Endometrium (tissue), 2 donors: ENCODE results near the gene PSMB3.
"Not testable (repeated sequence)": the region's sequence is repeated elsewhere in the genome, so short reads cannot be mapped to it uniquely, and the experiment has no call there.

Source experiments
- FAIRE-seq: peaks from 2 replicates; lab custom pipeline; 2012; peaks lifted over from hg19 to GRCh38; lab: Jason Lieb, UNC
- donor health status: control.
- donor health status: control.

PSMB3 gene

DNA sequence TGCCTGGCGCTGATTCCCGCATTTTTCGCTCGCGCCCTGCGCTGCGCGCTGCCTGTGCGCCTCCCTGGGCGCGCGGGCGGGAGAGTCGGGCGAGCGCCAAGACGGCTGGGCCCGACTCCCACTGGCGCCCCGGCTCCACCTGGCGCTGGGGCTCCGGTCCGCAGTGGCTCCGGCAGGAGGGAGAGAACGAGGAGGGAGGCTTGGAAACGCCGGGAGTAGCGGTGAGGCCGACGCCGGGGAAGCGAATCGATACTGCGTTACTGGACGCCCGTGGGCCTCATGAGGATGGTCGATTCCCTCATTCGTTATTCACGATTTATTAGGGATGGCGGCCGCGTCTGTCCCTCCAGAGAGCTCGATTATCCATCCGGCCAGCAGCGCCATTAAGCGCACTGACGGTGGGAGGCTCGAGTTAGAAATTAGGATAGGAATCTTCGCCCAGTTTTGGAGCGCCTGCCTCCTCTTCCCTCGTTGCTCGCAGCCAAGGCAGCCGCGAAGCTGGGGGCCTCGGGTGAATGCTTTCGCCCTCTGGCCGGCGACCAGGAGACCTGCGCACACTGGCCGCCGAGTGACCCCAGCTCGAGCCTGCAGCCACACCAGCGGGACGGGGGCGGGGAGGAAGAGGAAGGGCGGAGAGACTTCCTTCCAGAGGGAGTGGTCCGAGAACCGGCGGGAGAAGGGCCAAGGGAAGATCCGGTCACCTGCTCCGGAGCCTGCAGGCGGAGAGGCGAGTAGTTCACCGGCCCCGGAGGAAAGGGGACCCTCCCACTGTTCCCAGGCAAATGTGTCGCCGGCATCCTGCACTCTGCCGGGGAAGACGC lies 3.1 kb upstream of the PSMB3 start:
- no peak for FAIRE-seq

GRCh38 chr17:38750044-38750311 lies 2.6 kb upstream of the PSMB3 start:
- FAIRE-seq: no peak

DNA sequence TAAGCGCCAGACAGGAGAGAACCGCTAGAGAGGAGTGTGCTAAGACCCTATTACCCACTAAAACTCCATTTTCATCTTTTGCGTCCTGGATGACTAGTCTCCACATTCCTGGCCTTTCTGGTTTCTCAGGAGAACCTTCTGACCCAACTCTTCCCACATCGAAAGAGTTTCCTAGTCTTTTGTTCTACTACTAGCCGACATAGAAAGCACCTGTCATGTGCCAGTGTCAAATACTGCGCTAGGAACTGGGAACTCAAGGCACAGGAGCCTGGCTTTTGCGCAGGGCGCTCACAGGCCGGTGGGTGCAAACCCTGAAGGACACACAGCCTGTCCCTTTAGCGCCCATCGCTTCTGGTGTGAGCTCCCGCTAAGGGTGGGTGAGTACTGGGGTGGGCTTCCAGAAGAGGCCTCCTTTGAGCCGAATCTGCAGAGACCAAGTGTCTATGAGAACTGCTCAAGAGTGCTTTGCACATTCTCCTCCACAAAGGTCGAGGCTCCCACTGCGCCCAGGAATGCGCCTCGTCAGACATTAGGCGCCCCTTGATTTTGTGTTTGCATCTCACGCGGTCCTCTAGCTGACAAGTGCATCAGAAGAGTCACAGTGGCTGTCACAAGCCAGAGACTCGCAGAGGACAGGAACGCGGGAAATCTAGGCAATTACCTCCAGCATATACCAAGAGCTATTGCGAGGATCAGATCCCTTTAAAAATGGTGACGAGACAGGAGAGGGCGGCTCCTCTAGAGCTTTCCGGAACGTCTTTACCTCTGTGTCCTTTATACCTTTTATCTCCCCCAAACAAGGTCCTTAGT lies 2.0 kb upstream of the PSMB3 start:
- no peak for FAIRE-seq

GRCh38 chr17:38751144-38751807 lies 1.3 kb upstream of the PSMB3 start:
- no peak for FAIRE-seq

GRCh38 chr17:38751808-38752307 lies 683 bp upstream of the PSMB3 start:
- FAIRE-seq: no peak

GRCh38 chr17:38753071-38753506 lies 548 bp downstream of the PSMB3 start:
- FAIRE-seq: no peak

- FAIRE-seq: no peak
These were observed 9.1 kb downstream of the PSMB3 start for GRCh38 chr17:38761612-38762011.

GRCh38 chr17:38762231-38762630 lies 9.7 kb downstream of the PSMB3 start:
- no peak for FAIRE-seq

- FAIRE-seq: no peak
These were observed 13.8 kb downstream of the PSMB3 start for GRCh38 chr17:38766341-38766740.

DNA sequence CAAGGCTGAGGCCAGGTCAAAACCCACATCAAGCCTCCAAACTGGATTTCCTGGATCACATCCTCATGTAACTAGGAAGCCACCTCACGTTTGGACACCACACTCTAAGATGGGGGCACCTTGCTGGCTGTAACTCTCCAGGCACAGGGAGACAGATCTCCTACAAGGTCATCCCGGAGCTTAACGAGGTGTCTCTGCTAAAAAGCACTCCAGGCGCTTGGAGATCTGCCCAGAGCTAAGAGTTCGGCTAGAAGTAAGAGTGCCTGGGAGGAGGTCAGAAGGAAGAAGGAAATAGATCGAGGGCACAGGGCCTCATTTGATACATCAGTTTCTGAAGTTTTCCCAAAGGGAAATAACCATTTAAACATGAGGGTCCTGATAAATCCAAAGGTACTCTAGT lies 15.9 kb downstream of the PSMB3 start:
- FAIRE-seq: no peak

GRCh38 chr17:38773258-38773657 lies 20.7 kb downstream of the PSMB3 start:
- no peak for FAIRE-seq

DNA sequence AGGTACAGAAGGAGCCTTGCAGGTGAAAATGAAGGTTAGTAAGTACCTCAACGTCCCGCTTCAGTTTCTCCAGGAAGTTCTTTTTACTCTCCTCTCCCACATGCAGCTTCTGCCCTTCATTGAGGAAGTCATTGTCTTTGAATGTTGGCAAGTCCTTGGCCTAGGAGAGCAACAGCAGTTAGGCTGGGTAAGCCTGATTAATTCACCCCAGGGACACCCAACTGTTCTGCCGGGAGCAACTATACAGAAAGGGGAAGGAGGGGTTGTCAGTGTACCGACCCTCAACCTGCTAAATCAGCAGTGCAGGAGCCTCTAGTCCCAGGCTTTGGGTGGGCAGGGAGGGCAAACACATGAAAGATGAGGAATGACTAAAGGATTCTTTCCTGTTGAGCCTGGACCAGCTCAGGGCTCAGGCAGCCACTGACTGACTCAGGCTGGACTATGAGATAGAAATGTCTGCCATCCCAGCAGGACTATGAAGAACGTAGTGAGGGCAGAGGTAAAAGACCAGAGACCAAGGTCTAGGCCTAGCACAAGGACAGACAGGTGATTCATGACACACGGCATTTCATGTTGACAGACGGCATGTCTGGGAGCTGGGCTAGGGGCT lies 25.2 kb downstream of the PSMB3 start:
- FAIRE-seq: no peak

DNA sequence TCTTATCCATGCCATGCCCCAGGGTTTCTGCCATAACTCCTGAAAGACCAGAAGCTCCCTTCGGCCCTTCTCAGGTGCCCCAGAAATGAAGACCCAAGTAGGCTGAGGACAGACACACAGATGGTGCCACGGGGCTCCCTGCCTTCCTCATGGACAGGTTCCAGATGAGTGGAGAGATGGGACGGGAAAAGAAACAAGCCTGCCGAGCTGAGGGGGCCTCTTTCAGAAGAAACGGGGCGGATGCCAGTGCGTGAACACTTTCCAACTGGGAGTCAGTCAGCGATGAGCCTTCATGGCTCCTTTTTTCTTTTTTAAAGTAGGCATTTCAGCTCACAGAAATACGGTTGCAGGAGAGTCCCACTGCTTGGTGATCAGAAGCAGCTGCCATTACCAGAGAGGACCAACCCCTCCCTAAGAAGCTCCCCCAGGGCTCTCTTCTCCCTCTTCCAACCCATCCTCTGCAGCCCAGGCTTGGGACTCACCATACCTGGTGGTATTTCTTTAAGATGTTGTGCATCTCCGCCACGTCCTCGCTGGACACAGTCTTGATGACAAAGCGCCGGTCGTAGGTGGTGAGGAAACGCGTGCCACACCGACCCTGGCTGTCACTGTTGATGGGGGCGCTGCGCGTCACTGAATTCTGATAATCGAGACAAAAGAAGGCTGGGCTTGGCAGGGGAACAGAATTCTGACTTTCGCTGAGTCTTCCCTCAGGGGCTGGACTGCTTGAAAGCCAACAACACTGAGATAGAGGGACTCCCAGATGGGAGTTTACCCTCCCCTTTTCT lies 27.6 kb downstream of the PSMB3 start:
- no peak for FAIRE-seq

- no peak for FAIRE-seq
These were observed 30.7 kb downstream of the PSMB3 start for GRCh38 chr17:38783227-38783626.

DNA sequence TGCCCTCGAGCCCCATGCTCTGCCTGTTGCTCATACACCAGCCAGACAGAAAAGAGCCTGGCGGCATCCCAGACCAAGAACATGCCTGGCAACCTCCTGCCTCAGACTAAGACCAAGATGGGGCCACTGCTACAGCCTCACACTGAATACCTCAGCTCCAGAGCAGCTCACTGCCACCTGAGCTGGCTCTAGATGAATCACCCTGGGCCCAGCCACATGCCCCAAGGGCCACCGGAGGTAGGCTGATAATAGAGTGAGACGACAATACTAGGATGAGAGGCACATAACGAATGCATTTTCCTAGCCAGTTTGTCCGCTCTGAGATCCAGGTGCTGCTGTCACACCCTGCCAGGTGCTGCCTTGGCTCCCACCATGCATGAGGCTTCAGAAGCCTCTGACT lies 33.8 kb downstream of the PSMB3 start:
- no peak for FAIRE-seq

DNA sequence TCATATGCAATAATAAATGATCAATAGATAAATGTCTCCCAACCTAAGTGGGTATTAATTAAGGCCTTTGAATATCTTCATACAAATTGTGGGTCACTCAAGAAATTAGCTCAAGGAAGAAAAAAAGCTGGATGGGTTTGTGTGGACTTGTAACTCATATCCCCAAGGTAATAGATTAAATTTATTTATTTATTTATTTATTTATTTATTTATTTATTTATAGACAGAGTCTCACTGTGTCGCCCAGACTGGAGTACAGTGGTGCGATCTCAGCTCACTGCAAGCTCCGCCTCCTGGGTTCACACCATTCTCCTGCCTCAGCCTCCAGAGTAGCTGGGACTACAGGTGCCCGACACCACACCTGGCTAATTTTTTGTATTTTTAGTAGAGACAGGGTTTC lies 35.5 kb downstream of the PSMB3 start:
- not testable (repeated sequence) for FAIRE-seq

- FAIRE-seq: no peak
These were observed 36.6 kb downstream of the PSMB3 start for GRCh38 chr17:38789185-38789584.

- FAIRE-seq: not testable (repeated sequence)
These were observed 37.7 kb downstream of the PSMB3 start for GRCh38 chr17:38790148-38790707.

DNA sequence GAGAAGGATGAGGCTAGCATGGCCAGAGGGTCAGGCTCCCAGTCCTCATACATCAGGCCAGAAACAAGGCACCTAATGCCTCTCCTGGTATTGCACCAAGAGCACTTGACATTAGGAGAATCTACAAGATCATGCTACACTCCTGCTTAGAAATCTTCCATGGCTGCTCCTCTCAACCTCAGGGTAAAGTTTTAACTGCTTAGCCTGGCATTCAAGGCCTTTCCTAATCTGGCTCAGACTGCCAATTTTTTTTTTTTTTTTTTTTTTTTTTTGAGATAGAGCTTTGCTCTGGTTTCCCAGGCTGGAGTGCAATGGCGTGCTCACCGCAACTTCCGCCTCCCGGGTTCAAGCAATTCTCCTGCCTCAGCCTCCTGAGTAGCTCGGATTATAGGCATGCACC lies 38.6 kb downstream of the PSMB3 start:
- FAIRE-seq: no peak

- FAIRE-seq: no peak
These were observed 41.7 kb downstream of the PSMB3 start for GRCh38 chr17:38794221-38794620.

DNA sequence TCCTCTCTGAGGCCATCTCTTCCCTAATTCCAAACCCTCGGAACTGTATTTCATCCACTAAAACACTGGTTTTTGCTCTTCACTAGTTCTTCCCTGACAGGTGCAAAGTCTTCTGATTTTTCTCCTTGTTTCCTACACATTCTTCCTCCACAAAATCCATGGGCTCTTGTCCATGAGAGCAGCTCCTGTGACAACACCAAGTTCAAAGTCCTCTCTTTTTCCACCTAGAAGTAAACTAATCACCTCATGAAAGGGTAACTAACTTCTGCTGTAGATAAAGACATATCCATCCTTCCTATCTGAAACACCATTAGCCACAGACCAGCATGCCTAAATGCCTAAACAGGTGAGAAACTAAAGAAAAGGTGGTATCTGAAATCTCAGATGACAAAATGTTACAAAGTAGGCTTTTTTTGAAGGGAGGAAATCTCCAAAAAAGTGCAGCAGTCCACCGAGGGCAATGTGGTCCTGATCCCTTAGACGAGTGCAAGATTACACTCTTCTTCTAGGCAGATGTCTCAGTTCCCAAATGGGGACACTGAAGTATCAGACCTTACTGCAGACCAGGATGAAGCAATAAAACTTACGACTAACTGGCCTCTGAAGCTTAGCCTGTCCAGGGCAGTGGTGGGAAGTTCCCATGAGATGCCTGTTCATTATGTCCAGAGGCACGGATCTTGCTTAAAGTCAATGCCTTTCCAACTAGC lies 44.1 kb downstream of the PSMB3 start:
- no peak for FAIRE-seq
